HG03469 (cell line): ENCODE results near the gene EFNA5.

Experiments used
- ATAC-seq: cut with Tn5 transposase; IDR thresholded peaks from one replicate; pipeline ENCODE4 v1.9.1; 2021; ENCODE audit warnings: mild to moderate bottlenecking, moderate library complexity, moderate number of reproducible peaks; ENCODE audit not compliant: unreplicated experiment

The EFNA5 gene

DNA sequence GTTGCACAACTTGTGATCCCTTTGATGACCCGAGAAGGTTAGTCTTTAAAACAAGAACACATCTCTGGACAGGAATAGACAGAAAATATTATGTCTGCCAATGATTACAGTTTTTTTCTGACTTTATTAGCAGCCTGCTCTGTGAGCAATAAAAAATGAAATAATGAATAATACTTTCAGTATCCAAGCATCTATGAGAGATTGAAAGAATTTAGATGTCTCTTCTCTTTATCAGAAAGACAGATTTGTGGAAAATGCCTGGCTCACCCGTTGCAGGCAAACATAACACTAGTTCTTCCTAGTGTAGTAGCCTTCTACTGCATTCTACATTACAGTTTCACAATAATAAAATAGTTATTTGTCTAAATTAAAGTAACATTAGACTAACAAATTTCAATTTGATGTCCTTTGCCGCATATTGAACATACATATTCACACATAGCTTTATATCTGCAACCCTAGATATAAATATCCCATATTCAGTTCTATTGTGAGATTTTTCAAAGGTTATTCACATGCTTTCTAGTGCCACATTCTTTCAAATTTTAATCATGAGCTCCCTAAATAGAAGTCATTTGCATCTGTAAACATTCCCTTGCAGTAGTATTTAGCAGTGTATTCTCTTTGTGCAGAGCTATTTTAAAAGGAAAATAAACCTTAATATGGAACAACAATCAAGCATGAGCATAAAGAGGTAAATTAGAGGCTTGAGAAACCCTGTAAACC is 267.3 kb downstream of the EFNA5 start:
- ATAC-seq, result no peak

DNA sequence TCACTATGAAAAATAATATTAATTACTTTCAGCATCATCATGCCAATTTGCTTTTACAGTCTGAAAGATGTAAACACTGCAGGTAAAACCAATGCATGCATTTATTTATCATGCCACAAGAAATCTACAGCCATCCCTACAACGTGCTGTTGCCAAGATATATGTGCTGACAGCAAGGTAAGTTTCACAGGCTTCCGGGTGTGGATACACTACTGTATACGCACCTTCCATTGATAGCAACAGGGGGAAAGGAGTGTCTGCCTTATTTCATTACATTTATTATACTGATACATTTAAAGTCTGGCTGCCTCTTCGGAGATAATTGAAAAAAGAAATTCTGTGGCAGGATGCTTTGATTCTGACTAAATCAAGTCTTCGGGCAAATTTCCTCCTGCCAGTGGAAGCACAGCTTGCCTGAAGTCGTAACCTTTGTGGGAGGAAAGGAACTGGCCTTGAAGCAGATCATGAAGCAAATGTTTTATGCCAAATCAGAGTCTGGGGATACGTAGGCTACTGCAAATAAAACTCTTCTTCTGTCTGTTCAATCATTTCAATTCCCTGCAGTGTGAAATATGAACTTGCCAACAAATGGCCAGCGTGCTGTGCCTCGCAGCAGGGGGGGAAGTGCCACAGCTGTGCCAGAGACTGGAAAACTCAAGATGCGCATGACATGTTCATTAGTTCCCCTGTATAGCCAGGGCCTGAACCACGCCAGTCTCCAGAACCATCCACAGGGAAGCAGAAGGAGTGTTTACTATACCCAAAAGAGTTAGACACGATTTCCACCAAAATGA is 268.1 kb downstream of the EFNA5 start:
- no peak for ATAC-seq

DNA sequence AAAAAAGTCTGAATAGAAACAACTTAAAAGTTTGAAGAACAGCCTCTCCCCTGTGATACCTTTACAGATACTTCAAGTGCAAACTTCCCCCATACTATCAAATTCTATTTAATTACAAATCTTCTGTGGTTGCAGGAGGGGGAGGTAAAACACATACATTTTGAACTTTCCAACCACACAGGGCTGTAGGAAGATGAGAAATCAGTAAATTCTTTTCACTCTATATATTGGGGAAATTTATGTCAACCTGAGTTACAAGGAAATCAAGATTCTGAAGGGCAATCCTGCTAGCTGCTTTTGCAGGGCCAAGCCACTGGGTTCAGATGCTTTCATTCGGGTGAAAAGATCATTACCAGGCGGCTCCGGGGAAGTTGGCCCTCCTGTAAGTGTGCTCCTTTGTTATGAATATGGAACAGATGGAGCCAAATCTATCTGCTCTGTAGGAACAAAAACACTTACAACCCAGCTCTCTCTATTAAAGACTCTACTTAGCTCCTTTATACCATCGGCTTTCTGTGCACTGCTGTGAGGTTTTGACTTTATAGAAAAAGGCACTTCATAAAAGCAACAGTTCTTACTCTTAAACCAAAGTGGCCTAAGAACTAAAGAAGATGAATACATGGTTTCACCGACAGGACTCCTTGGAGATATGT is 269.1 kb downstream of the EFNA5 start:
- ATAC-seq, result no peak

DNA sequence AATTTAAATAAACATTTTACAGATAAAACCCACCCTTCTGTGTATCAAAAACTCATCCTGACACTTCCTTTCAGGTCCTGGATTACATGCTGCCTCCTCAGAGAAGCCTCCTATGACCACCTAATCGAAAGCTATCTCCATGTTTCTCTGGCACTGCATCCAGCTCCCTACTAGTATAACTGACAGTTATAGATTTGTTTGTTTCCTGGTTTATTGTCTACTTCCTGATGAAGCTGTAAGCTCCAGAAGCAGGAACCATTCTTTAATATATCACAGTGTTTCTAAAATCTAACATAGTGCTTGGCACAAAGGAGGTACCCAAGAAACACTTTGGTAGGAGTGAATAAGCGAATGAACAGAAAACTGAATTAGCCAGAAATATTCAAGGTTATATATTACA is 270.4 kb downstream of the EFNA5 start:
- ATAC-seq, result no peak

DNA sequence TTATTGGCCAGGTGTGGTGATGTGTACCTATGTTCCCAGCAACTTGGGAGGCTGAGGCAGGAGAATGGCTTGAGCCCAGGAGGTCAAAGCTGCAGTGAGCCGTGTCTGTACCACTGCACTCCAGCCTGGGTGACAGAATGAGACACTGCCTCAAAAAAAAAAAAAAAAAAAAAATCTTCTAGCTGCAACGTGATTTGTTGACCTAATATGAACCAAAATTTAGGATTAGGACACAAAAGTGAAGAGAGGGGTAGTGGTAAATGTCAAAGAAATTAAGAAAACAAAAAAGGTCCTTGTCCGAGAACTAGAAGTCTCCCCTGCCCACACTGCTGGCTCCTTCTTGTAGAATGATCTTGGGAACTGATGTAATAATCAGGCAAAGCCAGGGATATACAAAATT is 272.0 kb downstream of the EFNA5 start:
- no peak for ATAC-seq

DNA sequence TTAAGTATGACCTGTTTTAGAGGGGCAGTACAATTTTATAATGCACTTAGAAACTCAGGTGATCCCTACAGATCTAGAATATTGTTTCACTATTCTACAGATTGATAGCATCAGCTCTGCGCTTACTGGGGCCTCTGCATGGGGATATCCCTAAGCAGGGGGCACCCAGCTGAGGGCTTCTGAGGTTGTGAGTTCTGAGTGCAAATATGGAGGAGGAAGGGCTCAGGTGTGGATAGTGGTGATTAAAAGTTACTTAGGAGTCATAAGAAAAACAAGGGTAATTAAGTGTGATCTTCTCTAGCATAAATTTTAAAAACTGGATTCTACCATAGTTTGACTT is 274.4 kb downstream of the EFNA5 start:
- peak; percentile 12 for ATAC-seq

DNA sequence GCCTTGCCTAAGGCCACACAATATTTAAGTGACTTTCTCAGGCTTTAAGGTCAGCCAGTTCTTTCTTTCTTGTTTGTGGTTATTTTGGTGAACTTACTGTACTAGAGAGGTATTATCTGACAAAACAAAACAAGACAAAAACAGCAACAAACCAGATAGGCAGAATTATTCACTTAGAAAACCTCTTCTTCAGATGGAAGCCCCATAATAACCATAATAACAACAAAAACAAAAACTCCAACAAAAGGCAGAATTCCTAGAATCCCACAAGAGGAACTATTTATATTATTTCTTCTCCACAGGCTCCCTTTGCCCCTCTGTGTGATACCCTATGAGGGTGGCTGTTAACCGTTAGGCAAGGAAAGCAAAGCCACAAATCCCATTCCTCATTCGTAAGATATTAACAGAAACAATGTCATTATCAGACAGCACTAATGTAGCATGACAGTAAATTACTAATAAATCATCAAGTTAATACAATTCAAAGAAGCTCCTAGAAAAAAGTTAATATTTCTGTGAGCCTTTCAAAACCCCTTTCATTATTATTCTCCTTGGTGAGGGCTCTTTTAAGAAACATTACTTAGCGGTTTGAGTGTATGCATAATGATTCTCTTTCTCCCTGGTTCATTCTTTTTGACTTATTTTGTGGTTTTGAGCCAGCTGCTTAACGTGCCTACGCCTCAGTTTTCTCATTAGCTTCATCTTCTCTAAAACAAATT is 274.9 kb downstream of the EFNA5 start:
- ATAC-seq, result peak; percentile 72

DNA sequence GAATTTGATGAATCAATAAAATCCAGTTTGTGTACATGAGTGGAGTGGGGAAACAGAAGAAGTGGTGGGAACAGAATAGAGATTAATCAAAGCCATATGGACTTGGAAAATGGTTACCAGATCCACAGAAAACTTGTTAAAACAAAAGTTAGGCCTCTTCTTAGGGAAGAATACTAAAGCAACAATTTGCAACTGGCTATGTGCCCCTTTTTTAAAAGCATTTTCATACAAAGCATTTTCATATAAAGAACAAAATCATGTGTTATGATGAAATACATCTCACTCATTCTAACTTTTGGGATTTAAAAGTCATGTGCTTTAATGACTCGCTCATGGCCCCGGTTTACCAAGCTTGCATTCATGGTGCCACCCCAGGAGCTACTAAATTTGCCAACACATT is 276.9 kb downstream of the EFNA5 start:
- no peak for ATAC-seq

DNA sequence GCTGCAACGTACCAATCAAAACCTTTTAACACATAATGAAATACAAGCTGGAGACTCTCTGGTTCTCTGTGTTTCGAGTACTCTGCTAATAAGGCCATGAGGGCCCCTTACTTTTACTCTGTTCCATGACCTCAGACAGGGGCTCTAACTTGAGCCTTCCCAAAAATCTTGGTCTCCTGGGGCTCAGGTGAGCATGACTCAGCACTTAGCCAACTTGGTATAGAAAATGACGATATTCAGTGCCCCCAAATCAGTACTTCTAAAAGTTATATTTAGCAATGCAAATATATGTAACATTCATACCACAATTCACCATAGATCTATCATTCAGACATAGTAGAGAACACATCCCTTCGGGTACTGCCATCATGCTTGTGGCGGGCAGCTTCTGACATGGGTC is 278.9 kb downstream of the EFNA5 start:
- ATAC-seq, result no peak

DNA sequence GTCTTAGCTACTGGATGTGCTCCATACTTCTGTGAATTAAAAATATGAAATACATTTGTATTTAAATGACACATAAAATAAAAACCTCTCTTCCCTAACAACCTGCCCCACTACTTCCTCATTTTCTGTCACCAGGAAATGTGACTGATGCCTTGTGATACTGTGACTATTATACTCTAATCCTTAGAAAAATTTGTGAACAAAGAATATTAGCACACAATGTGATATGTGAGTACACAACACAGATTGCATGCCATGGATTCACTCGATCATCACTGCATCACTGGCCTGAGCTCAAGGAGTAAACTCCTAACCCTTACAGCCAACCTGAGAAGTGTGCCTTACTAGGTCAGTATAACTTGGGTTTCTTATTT is 281.0 kb downstream of the EFNA5 start:
- no peak for ATAC-seq

DNA sequence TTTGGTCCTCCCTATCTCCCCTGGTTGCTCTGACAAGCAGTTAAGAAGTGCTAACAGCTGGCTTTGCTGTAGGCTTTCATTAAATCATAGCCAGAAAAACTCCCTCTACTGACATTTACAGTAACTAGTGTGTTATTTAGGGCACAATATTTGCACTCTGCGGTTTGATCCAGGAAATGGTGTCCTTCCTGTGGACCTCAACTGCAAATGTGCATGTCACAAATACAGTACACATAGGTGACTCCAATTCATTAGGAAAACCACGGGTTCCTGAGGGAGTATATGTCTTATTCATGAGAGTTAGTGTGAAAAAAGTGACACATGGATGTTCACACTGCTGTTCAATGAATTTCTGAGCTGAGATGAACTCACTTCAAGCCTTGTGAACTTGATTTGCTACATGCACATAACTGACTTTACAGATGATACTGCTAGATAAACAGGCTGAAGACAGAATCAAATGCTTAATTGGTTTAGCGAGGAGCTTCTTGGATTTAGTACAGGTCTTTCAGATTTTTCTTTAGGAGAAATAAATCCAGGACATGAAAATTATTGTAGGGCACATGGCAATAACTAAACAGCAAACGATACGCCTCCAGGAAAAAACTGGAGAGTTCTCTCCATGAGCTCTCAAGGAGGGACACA is 281.5 kb downstream of the EFNA5 start:
- ATAC-seq, result peak; percentile 78

DNA sequence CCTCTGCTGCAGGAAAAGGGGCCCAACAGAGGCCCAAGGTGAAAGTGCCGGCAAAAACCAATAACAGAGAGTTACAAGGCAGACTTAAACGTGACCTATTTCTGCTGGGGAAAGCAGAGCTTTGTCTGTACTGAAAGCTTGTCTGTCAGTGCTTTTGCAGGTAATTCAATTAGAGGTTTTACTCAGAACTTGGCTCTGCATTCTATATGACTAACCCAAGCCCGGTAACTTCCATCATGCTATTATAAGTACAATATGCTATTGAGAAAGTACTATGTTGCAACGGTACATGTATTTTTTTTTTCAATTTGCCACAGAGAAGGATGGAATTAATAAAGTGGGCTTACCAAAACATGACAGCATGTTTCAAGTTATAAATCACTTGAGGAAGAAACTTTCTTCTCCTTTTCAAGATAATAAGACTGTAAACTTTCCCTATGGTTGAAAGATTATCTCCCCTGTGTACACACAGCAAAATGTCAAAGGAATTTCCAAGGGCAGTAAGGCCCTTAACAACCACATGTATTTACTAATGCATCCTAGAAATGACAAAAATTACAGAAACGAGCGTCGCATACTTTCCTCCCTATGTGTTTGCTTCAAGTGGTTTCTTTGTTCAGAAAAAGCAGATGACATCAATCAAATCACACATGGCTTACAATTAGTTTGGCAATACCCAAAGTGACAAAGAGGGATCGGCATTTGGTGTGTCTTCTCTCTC is 282.4 kb downstream of the EFNA5 start:
- peak; percentile 56 for ATAC-seq

DNA sequence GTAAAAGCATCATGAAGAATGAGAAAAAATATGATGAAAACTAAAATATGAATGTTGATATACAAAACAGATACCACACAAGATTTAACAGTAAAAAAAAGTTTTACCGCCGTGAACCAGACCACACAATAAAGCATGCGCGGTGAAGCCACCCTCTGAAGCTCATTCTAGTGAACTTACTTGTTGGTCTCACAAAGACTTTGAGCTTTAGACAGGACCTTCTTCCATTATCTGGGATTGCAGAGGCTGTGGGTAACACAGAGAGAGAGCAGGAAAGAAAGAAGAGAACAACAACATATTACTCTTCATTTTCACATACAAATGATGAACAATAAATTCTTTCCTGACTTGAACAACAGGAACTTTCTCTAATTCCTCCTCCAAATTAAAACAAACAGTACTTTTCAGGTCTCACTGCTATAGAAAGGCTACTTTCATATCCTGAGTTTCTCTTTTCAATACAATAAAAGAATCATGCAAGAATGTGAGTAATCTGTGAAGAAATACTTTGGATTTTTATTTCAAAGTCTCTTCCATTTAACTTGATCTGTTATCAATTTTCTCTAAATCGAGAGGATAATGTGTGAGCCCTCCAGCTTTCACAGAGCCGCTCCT is 283.1 kb downstream of the EFNA5 start:
- no peak for ATAC-seq

DNA sequence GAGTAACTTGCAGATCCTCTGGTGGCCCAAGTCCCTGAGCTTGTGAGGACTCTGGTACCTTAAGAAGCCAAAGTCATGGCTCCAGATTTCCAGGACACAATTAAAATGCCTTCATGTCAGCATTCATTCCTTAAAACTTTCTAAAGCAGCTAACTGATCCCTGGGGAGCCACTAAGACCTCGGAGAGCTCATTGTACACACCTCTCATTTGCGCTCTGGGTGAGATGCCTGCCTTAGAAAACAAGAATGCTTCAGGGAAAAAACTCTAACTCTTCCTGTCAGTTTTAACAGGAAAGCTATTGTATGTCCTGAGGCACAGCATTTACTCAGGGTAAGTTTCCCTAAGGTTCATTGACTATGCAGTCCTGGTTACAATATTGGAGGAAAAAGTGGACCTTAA is 285.0 kb downstream of the EFNA5 start:
- ATAC-seq, result no peak

DNA sequence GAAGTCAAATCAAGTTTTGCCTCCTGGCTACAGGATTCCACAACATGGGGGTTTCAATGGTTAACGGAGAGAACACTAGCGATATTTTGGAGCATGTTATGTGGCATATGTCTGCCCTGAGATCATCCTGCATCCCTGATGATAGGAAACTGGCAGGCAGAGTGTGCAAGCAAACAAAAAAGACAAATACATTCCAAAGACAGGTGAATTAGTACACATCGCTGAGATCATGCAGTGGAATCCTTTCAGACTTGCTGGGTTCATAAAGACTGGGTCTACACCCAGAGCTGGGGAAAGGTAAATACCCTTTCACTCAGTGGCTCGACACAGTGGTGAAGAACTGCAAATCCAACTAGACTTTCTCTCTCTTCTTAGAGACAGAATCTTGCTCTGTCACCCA is 286.5 kb downstream of the EFNA5 start:
- no peak for ATAC-seq

DNA sequence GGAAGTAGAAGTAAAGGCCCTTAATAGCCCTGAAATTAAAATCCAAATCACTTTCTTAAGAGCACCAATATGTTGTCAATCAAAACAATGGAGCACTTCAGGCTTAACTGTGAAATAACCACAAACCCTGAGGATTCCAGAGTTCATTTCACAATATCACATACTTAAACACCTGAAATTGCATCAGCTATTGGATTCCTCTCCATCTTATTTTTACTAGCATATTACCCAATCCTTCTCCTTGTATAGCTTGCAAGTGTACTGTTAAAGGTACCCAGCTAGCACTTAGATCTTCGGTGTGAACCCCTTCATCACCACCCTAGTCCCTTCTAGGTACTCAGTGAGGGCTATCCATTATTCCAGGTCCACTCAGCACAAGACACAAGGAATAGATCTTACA is 287.3 kb downstream of the EFNA5 start:
- no peak for ATAC-seq

DNA sequence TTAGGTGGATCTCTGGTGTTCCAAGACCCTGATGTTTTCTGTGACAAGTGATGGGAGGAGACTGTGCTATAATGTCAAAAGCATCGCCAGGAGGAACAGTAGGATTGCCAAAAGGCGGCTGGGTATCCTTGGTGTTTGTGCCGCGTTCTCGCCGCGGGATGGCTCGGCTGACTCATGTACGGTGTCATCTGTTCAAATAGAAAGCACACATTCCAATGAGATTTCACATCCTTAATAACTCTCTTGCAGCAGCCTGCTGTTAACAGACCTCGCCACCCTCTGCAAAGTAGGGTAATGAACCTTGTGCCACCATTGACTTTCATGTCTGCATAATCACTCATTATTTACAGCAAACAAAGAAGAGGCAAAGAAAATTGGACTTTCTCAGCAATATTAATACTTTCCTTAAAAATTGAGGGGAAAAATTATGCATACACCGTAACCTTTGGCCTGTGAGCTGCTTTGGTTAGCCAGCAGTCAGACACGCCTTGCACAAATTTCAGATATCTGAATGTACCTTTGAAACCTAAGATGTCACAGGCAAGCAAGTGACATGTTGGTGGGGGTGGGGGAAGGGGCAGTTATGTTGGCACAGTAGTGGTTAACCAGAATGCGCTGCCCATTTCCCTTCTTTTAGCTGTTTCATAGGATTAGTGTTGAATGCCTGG is 289.4 kb downstream of the EFNA5 start:
- no peak for ATAC-seq

DNA sequence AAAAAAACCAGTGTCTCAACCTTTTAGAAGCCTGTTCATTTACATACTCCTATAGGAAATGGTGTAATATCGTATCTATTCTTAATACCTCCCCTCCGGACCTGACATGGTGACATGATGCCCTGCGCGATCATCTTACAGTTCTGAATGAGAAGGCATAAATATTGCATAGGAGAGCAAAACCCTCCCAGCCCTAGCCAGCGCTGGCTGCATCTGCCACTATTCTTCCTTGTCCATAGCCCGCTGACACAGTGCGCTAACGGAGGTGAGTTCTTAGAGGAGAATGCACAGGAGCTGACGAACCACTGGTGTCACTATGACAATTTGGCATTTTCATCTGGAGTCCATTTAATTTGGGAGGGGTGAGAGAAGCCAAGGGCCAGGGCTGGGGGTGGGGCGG is 290.1 kb downstream of the EFNA5 start:
- ATAC-seq, result no peak

DNA sequence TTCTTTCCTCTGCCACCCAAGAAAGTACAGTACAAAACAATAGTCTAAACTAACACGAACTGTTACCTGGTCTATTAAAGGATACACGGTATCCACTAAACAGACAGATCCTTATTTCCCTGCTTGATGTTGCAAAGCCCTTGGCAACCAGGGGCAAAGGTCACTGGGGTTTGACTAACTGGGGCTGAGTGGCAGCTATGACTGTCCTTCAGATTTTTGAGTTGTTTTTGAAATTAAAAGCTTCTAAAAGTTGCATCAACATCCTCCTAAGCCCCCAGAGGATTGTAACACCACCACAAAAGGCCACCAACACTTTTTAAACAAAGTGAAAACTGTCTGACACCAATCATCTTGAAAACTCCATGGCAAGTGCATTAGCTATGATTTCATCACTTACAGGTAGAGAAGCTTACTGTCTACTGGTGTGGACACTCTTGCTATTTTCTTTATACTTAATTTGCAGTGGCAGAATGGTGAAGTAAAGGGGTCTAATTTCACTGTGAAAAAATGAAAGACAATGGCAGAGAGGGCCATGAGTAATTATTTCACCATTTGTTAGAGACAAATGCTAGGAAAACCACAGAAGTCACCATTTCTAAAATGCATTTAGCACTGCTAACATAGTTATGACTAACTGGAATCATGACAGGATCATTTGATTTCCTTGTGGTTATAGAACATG is 292.4 kb downstream of the EFNA5 start:
- ATAC-seq, result no peak
